HepG2 (cell line): Measurements from ENCODE around the gene CEP78. TPM values are rescaled to one million over a fixed set of nuclear protein-coding genes. Genes with fewer than 3 reads are reported as not detected.

Experiments
- BCL6 ChIP-seq: IDR thresholded peaks from 2 replicates; pipeline ENCODE4 v1.6.1; 2016; ENCODE audit warnings: missing genetic modification reagents, missing compliant biosample characterization
- CEBPB ChIP-seq: IDR thresholded peaks from 2 replicates; pipeline ENCODE4 v1.6.1; 2011; ENCODE audit warnings: low read depth, low read length, improper control_type of control experiment, borderline replicate concordance
- CEBPG ChIP-seq: IDR thresholded peaks from 2 replicates; pipeline ENCODE4 v1.6.1; 2016
- DPF2 ChIP-seq: sonication (generic); formaldehyde crosslinking; IDR thresholded peaks from 2 replicates; pipeline ENCODE4 v1.4.0; 2020; ENCODE audit warnings: mild to moderate bottlenecking, low read depth, missing genetic modification reagents, borderline replicate concordance
- EP300 ChIP-seq, 3 experiments: sonication (generic) in 1 of 3; formaldehyde crosslinking in 1 of 3; IDR thresholded peaks; 2 replicates each; pipeline versions ENCODE4 v1.5.1 to v1.6.1; 2011 to 2020; ENCODE audit warnings: low read depth in 2 of 3, low read length in 2 of 3, borderline replicate concordance in 1 of 3, improper control_type of control experiment in 1 of 3, mild to moderate bottlenecking in 1 of 3, missing genetic modification reagents in 1 of 3, moderate library complexity in 1 of 3
- ISL2 ChIP-seq: sonication (generic); formaldehyde crosslinking; IDR thresholded peaks from 2 replicates; pipeline ENCODE4 v1.5.0; 2020; ENCODE audit warnings: missing genetic modification reagents
- MAF1 ChIP-seq: sonication (generic); formaldehyde crosslinking; IDR thresholded peaks from 2 replicates; pipeline ENCODE4 v1.5.0; 2020; ENCODE audit warnings: missing genetic modification reagents, borderline replicate concordance
- POLR2AphosphoS5 ChIP-seq: IDR thresholded peaks from 2 replicates; pipeline ENCODE4 v1.6.1; 2012; ENCODE audit warnings: low read depth, low read length
- RAD51 ChIP-seq: fragments of 450-650 bp; IDR thresholded peaks from 2 replicates; pipeline ENCODE4 v1.6.1; 2016; ENCODE audit warnings: borderline replicate concordance
- RBM22 ChIP-seq: fragments of 200-400 bp; formaldehyde crosslinking; optimal IDR thresholded peaks from 2 replicates; pipeline ENCODE3; 2017; ENCODE audit warnings: mild to moderate bottlenecking, low read length, moderate library complexity
- SAP130 ChIP-seq: IDR thresholded peaks from 2 replicates; pipeline ENCODE4 v1.6.1; 2016; ENCODE audit warnings: low read depth
- SIX1 ChIP-seq: sonication (generic); formaldehyde crosslinking; IDR thresholded peaks from 2 replicates; pipeline ENCODE4 v1.4.0; 2020; ENCODE audit warnings: missing genetic modification reagents, borderline replicate concordance
- SOX13 ChIP-seq, 3 experiments: fragments of 450-650 bp in 1 of 3; sonication (generic) in 1 of 3; formaldehyde crosslinking in 1 of 3; IDR thresholded peaks in 2 of 3; conservative IDR thresholded peaks in 1 of 3; 2 replicates each; pipeline versions ENCODE4 v1.5.0 to v1.6.1; 2016 to 2020; ENCODE audit warnings: antibody characterized with exemption in 1 of 3, mild to moderate bottlenecking in 1 of 3, missing compliant biosample characterization in 1 of 3, missing genetic modification reagents in 1 of 3, moderate library complexity in 1 of 3
- SOX6 ChIP-seq, 2 experiments: fragments of 450-650 bp in 1 of 2; sonication (generic) in 1 of 2; formaldehyde crosslinking in 1 of 2; IDR thresholded peaks; 2 replicates each; pipeline versions ENCODE4 v1.4.0 to v1.6.1; 2017 to 2020; ENCODE audit warnings: antibody characterized with exemption in 1 of 2, mild to moderate bottlenecking in 1 of 2, missing genetic modification reagents in 1 of 2
- TEF ChIP-seq: sonication (generic); formaldehyde crosslinking; IDR thresholded peaks from 2 replicates; pipeline ENCODE4 v1.5.0; 2020; ENCODE audit warnings: missing genetic modification reagents
- ZNF263 ChIP-seq: sonication (generic); formaldehyde crosslinking; IDR thresholded peaks from 2 replicates; pipeline ENCODE4 v1.4.0; 2020; ENCODE audit warnings: missing genetic modification reagents
- ZNF264 ChIP-seq: sonication (generic); formaldehyde crosslinking; IDR thresholded peaks from 2 replicates; pipeline ENCODE4 v1.4.0; 2020; ENCODE audit warnings: missing genetic modification reagents
- ZNF354B ChIP-seq: sonication (generic); formaldehyde crosslinking; IDR thresholded peaks from 2 replicates; pipeline ENCODE4 v1.8.0; 2022; ENCODE audit warnings: mild to moderate bottlenecking, missing genetic modification reagents
- ZNF367 ChIP-seq: sonication (generic); formaldehyde crosslinking; IDR thresholded peaks from 2 replicates; pipeline ENCODE4 v1.4.0; 2020; ENCODE audit warnings: missing genetic modification reagents, borderline replicate concordance
- ZNF552 ChIP-seq: sonication (generic); formaldehyde crosslinking; IDR thresholded peaks from 2 replicates; pipeline ENCODE4 v1.9.0; 2022; ENCODE audit warnings: missing genetic modification reagents, mild to moderate bottlenecking, borderline replicate concordance
- ZNF782 ChIP-seq: sonication (generic); formaldehyde crosslinking; IDR thresholded peaks from 2 replicates; pipeline ENCODE4 v1.4.0; 2020; ENCODE audit warnings: missing genetic modification reagents, mild to moderate bottlenecking, borderline replicate concordance
- polyA plus RNA-seq, 8 experiments: library from polyadenylated mRNA; depleted of rRNA in 3 of 8; stranded (reverse) in 7 of 8; unstranded in 1 of 8; fragments of >200 nt; fragmentation: Illumina TruSeq in 4 of 8; extraction: Trizol in 4 of 8; gene quantifications; 2 replicates each; pipeline versions ENCODE4 v1.2.1 to v1.2.3, GENCODE V29; 2011 to 2016; ENCODE audit warnings: low read depth in 4 of 8, missing spikeins in 1 of 8, mixed read lengths in 1 of 8; ENCODE audit not compliant: insufficient read depth in 1 of 8
- total RNA-seq, 5 experiments: library from RNA; depleted of rRNA; stranded (reverse); fragments of >200 nt; fragmentation: Illumina TruSeq; extraction: Trizol; gene quantifications; 2 replicates each; pipeline ENCODE4 v1.2.3, GENCODE V29; 2016; ENCODE audit warnings: low read depth in 1 of 5
- TF ChIP-seq, protein P1 (sequence below): sonication (generic); formaldehyde crosslinking; IDR thresholded peaks from 2 replicates; pipeline ENCODE4 v1.4.0; 2020; ENCODE audit warnings: low read depth, missing genetic modification reagents
- TF ChIP-seq, protein P2 (sequence below), 2 experiments: fragments of 450-650 bp in 1 of 2; sonication (generic) in 1 of 2; formaldehyde crosslinking; IDR thresholded peaks; 2 replicates each; pipeline versions ENCODE4 v1.5.0 to v1.8.0; 2020 to 2022; ENCODE audit warnings: mild to moderate bottlenecking in 1 of 2, missing genetic modification reagents in 1 of 2
- TF ChIP-seq, protein P3 (sequence below): sonication (generic); formaldehyde crosslinking; IDR thresholded peaks from 2 replicates; pipeline ENCODE4 v1.4.0; 2020; ENCODE audit warnings: missing genetic modification reagents

CEP78 gene
- total and polyA plus RNA-seq, 2 of the 13 experiments (the other 11 are each of a cell fraction or from before 2014, with no cell fraction given): 5.1 to 30.8 TPM

GRCh38 chr9:78300209-78300608, 64.3 kb downstream of the CEP78 start (continued):
- no peak for TF ChIP-seq SOX6 (IDR thresholded peaks at IDR 0.05)
- no peak; the same call in 1 of the 2 replicates for TF ChIP-seq SOX6 (CRISPR knock-in tag; IDR thresholded peaks at IDR 0.05)
- peak; percentile 47; the same call in 1 of the 2 replicates for TF ChIP-seq SAP130
- TF ChIP-seq ZNF782 (CRISPR knock-in tag): no peak
- TF ChIP-seq TEF (CRISPR knock-in tag): peak; percentile 88; the same call in 1 of the 2 replicates
- TF ChIP-seq CEBPG (CRISPR knock-in tag): peak; percentile 95
- no peak for TF ChIP-seq ZNF367
- 0 out of 2 replicates have a peak, but pooled peaks have one; percentile 22 for TF ChIP-seq DPF2 (CRISPR knock-in tag)
- TF ChIP-seq CEBPB: peak; percentile 95
- no peak for TF ChIP-seq ZNF354B
- TF ChIP-seq, protein P1, sequence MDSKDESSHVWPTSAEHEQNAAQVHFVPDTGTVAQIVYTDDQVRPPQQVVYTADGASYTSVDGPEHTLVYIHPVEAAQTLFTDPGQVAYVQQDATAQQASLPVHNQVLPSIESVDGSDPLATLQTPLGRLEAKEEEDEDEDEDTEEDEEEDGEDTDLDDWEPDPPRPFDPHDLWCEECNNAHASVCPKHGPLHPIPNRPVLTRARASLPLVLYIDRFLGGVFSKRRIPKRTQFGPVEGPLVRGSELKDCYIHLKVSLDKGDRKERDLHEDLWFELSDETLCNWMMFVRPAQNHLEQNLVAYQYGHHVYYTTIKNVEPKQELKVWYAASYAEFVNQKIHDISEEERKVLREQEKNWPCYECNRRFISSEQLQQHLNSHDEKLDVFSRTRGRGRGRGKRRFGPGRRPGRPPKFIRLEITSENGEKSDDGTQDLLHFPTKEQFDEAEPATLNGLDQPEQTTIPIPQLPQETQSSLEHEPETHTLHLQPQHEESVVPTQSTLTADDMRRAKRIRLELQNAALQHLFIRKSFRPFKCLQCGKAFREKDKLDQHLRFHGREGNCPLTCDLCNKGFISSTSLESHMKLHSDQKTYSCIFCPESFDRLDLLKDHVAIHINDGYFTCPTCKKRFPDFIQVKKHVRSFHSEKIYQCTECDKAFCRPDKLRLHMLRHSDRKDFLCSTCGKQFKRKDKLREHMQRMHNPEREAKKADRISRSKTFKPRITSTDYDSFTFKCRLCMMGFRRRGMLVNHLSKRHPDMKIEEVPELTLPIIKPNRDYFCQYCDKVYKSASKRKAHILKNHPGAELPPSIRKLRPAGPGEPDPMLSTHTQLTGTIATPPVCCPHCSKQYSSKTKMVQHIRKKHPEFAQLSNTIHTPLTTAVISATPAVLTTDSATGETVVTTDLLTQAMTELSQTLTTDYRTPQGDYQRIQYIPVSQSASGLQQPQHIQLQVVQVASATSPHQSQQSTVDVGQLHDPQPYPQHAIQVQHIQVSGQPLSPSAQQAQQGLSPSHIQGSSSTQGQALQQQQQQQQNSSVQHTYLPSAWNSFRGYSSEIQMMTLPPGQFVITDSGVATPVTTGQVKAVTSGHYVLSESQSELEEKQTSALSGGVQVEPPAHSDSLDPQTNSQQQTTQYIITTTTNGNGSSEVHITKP (CRISPR knock-in tag): no peak
- 0 out of 2 replicates have a peak, but pooled peaks have one; percentile 32 for TF ChIP-seq POLR2AphosphoS5
- TF ChIP-seq ISL2 (CRISPR knock-in tag): no peak
- peak; percentile 82 for TF ChIP-seq RBM22
- TF ChIP-seq EP300 (IDR thresholded peaks at IDR 0.05; ENCODE audit: low read depth in 2 of 2, low read length in 2 of 2): 0 out of 4 replicates have a peak, but pooled peaks of 1 of the 2 experiments have one; percentile 7
- no peak for TF ChIP-seq EP300 (CRISPR knock-in tag; IDR thresholded peaks at IDR 0.05; ENCODE audit: borderline replicate concordance)
- TF ChIP-seq, protein P2, sequence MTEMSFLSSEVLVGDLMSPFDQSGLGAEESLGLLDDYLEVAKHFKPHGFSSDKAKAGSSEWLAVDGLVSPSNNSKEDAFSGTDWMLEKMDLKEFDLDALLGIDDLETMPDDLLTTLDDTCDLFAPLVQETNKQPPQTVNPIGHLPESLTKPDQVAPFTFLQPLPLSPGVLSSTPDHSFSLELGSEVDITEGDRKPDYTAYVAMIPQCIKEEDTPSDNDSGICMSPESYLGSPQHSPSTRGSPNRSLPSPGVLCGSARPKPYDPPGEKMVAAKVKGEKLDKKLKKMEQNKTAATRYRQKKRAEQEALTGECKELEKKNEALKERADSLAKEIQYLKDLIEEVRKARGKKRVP (CRISPR knock-in tag; IDR thresholded peaks at IDR 0.05): peak in 1 of 2 experiments; percentile 43; a peak in 1 of 4 replicates
- no peak for TF ChIP-seq SOX13 (IDR thresholded peaks at IDR 0.05)
- peak in 1 of 2 experiments; percentile 33; a peak in 1 of 4 replicates for TF ChIP-seq SOX13 (CRISPR knock-in tag; conservative IDR thresholded peaks at IDR 0.05 in 1 of 2, IDR thresholded peaks at IDR 0.05 in 1 of 2)
- no peak for TF ChIP-seq ZNF552
- TF ChIP-seq ZNF264: no peak
- peak; percentile 26; the same call in 1 of the 2 replicates for TF ChIP-seq BCL6 (CRISPR knock-in tag)
- TF ChIP-seq SIX1 (CRISPR knock-in tag): no peak
- TF ChIP-seq MAF1: no peak
- TF ChIP-seq, protein P3, sequence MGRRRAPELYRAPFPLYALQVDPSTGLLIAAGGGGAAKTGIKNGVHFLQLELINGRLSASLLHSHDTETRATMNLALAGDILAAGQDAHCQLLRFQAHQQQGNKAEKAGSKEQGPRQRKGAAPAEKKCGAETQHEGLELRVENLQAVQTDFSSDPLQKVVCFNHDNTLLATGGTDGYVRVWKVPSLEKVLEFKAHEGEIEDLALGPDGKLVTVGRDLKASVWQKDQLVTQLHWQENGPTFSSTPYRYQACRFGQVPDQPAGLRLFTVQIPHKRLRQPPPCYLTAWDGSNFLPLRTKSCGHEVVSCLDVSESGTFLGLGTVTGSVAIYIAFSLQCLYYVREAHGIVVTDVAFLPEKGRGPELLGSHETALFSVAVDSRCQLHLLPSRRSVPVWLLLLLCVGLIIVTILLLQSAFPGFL (CRISPR knock-in tag): no peak
- TF ChIP-seq RAD51: no peak
- no peak for TF ChIP-seq ZNF263 (CRISPR knock-in tag)
